NCI-H1092 treated with DMSO at 0.1 percent for 48 hours (cell line): ENCODE data around the gene ADCY9.

Experiments used
- DNase-seq: peaks from one replicate; lab custom pipeline; 2025; lab: John Stamatoyannopoulos, UW

ADCY9 gene

DNA sequence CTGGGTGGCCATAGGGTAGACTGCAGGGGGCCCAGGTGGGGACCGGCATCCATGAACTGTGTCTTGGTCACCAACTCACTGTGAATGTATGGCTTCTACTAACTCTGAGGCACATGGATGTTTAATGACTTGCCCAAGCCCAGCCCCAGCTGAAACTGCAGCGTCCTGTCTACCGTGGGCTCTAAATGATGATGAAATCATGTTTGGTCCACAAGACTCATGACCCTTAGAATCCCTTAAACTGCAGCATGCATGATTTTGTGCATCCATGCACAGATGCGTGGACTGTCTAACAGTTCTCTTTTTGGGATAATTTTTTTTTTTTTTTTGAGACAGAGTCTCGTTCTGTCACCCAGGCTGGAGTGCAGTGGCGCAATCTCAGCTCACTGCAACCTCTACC lies 203.3 kb downstream of the ADCY9 start:
- DNase-seq, result no peak
